HG02970 (cell line): ENCODE measurements around the gene SMC1B.
"Not testable (repeated sequence)": the region's sequence is repeated elsewhere in the genome, so short reads cannot be mapped to it uniquely, and the experiment has no call there.

ENCODE experiments used
- ATAC-seq: cut with Tn5 transposase; IDR thresholded peaks from one replicate; pipeline ENCODE4 v1.9.1; 2021; ENCODE audit warnings: mild to moderate bottlenecking, moderate library complexity, moderate number of reproducible peaks; ENCODE audit not compliant: unreplicated experiment, low FRiP score

Gene SMC1B

GRCh38 chr22:45422237-45422983 is 9.0 kb upstream of the SMC1B start:
- no peak for ATAC-seq

DNA sequence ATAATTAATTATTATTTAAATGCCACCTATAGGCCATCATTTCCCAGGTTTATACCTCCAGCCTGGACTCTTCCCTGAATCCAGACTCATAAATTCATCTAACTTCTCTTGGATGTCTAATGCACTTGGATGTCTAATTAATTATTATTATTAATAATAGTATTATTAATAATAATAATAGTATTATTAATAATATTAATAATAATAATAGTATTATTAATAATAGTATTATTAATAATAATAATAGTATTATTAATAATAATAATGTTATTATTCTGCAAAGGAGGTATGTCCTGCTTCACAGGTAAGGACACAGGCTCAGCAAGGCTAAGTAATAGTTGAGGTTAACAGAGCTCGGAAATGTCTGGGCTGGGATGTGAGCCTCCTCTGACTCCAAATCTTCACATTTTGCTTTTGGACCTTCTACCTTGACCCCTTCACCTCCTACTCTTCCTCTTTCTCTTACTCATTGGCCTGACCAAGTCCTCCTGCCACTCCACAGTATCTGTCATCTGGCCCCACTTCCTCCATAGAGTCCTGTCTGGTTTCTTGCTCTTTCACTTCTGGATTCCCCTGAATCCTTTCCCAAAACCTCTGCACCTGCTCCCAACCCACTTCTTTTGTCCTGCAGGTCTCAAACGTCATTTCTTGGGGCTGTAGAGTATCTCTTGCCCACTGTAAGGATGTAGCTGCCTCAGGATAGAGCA is 8.1 kb upstream of the SMC1B start:
- no peak for ATAC-seq

GRCh38 chr22:45420539-45420938 is 7.1 kb upstream of the SMC1B start:
- ATAC-seq, result no peak

- ATAC-seq, result no peak
Measured at GRCh38 chr22:45420011-45420410, 6.6 kb upstream of the SMC1B start.

DNA sequence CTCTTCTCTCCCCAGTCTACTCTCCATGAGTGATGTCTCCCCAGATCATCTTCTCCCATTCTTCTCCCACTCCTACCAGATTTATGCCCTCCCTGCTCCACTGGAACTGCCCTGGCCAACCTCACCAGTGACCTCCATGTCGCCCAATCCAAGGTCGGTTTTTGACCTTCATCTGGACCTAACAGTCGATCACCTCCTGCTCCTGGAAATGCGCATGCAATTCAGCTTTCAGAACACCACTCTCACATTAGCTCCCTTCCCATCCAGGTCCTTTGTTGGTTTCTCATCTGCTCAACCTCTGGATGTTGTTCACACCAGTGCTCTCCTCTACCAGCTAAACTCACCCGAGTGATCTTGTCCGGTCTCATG is 5.4 kb upstream of the SMC1B start:
- ATAC-seq, result no peak

DNA sequence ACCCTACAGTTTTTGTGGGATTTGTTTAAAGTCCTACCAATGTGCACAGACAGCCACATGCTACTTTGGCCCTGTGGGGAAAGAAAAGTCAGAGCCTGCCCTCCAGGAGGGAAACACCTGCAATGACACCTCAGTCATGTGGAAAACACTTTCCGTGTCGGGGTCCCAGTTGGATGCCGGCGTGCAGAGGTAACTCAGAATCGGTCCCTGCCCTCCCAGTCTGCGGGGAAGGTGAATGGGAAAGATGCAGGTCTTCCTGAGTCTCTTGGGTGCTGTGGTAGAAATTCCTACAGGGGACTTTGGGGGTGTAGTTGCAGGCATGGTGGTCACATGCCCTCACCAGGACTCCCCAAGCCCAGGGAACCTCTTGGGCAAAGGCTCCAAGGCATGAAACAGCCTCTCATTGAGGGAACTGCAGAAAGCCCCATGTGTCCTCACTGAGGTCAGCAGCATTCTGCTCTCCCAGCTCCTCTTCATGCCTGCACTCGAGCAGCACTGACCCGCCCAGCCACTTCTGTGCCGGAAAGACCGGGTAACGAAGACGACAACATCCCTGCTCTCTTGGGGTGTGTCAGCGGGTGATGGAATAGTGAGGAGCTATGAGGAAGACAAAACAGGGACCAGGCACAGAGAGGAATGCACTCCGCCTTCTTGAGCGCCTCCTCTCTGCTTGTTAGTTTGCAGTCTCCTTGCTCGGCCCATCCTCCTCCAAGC is 4.8 kb upstream of the SMC1B start:
- ATAC-seq, result no peak

GRCh38 chr22:45413013-45413367 is 409 bp downstream of the SMC1B start:
- no peak for ATAC-seq

- no peak for ATAC-seq
Measured at GRCh38 chr22:45407793-45408192, 5.6 kb downstream of the SMC1B start.

GRCh38 chr22:45402466-45402985 is 10.9 kb downstream of the SMC1B start:
- no peak for ATAC-seq

DNA sequence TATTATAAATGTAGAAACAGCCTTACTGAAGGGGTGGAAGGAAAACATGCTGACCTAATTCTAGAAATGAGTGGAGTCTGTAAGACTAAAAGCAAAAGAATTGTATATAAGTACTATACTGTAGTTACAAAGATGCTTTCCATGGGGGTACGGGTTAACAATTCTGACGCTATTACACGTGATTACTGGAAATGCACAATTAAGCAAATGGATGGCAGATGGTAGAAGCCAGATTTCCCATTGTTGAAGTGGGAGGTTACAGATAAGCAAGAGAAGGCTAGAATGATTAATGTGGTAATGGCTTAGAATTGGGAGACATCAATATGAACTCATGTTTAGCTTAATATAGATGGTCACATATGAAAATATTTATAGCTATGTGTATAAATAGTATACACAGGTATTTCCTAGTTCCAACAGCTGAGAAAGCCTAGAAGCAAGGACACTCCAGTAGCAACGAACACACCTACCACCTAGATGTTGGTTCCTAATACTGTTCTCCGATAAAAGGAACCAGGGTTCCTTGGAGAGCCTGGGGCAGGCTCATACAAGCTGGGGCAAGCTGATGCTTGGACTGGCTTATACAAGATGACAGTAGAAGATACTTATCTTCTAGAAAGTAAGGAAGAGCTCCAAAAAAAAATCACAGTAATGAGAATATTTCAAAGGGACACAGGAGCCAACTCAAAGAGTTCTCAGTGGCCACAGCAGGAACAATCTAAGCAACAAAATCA is 13.5 kb downstream of the SMC1B start:
- ATAC-seq, result no peak

- no peak for ATAC-seq
Measured at GRCh38 chr22:45398214-45398613, 15.2 kb downstream of the SMC1B start.

GRCh38 chr22:45397806-45398205 is 15.6 kb downstream of the SMC1B start:
- no peak for ATAC-seq

DNA sequence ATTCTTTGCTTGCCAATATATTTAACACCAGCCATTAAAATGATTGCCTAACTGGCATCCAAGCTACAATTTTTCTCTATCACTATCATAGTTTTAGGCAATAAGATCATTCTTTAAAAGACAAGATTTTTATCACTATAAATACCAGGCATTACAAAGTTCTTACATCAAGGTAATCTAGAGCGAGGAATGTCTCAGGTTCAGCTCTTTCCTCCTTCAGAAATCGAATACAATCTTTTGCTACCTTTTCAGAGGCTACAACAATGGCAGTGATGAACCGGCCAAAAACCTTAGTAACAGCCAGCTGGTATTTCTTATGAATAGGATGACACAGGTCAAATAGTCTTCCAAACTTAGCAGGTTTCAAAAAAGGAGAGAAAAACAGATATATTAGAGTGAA is 23.9 kb downstream of the SMC1B start:
- no peak for ATAC-seq

GRCh38 chr22:45381348-45381747 is 32.1 kb downstream of the SMC1B start:
- ATAC-seq, result no peak

DNA sequence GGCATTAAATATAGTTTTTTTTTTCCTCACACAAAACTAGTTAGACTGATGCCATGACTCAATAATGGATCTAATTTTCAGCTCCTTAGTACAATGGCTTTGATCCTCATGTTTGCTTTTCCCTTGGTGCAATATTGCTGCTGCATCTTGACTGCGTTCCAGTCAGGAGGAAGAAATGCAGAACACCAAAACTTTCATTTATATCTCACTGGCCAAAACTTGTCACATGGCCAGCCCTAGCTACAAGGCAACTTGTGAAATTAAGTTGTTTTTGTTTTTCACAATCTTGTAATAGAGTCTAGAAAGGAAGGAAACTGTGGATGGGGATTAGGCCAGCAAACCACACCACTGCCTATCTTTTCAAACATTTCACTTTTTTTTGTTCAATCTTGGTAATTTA is 36.7 kb downstream of the SMC1B start:
- no peak for ATAC-seq

DNA sequence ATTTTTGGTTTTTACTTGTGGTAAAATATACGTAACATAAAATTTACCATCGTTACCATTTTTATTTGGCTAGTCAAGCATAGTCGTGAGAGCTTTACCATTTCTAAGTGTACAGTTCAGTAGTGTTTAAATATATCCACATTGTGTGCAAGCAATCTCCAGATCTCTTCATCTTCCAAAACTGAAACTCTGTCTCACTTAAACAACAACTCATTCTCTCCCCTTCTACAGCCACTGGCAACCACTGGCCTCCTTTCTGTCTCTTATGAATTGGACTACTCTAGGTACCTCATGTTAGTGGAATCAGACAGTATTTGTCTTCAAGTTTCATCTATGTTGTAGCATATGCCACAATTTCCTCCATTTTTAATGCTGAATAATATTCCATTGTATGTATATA is 37.4 kb downstream of the SMC1B start:
- no peak for ATAC-seq

DNA sequence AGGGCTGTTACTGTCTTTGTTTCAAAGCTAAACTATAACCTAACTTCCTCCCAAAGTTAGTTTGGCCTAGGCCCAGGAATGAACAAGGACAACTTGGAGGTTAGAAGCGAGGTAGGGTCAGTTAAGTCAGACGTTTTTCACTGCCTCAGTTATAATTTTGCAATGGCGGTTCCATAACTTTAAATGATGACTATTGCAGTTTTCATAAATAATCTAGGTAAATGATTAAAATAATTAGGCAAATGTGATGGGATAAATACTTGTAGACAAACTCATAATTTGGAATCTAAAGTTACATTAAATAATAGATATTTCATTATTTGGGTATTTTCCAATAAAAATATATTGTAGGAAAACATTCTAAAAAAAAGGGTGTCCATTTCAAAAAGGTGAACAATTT is 39.8 kb downstream of the SMC1B start:
- not testable (repeated sequence) for ATAC-seq

DNA sequence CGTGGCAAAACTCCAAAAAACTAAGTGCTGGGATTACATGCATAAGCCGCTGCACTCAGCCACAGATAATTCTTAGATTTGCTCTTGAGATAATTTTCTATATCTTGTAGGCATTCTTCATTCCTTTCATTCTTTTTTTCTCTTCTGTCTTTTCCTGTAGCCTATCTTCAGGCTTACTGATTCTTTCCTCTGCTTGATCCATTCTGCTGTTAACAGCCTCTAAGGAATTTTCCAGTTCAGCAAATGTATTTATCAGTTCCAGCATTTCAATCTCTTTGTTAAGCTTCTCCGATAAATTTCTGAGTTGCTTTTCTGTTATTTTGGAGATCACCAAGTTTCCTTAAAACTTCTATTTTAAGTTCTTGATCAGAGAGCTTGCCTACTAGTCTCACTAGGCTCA is 46.7 kb downstream of the SMC1B start:
- ATAC-seq, result no peak

DNA sequence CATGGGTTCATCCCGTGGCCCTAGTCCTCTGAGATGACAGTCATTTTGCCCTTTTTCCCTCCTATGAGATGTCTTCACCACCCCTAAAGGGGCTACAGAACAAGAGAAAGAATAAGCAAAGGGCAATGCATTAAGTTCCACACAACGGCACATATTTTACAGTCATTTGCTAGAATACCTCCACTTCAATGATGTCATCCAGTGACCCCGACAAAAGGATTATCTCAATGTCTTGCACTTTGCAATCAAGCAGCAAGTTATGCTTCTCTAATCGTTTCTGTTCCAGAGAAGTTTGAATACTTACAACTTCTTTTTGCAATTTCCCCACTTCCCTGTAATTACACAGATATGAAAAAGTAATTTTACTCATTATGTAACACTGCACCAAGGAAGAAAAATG is 53.8 kb downstream of the SMC1B start:
- no peak for ATAC-seq

DNA sequence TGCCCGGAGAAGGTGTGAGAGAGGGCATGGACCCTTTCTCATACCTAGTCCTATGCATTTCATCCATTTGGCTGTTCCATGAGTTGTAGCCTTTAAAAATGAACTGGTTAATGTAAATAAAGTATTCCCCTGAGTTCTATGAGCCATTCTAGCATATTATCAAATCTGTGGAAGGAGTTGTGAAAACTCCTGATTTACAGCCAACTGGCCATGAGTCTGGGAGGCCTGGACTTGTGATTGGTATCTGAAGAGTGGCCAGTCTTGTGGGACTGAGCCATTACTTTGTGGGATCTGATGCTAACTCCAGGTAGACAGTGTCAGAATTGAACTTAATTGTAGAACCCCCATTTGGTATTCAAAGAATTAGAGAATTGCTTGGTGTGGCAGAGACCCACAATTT is 55.3 kb downstream of the SMC1B start:
- ATAC-seq, result no peak

DNA sequence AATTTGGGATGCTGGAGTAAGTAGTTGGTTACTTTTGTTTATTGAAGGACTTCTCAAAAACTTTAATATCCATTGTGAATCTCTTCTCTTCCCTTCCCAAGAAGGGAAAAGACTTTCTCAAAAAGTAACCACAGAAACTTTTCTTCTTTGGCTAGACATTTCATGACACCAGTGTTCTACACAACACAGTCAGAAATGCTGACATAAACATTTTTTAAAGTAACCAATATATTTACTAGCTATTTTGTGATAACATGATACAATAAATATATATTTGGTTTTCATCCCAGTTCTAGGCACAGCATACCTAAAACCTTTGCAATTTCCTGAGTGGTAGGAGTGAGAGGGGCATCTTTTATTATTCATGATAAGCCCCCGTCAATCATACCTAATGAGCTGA is 55.9 kb downstream of the SMC1B start:
- ATAC-seq, result no peak
